ENCODE measurements around the gene PLSCR5.

PLSCR5 gene

GRCh38 chr3:146543461-146544001 lies 61.6 kb downstream of the PLSCR5 start:
- Histone ChIP-seq H3K27me3 (ENCODE audit: insufficient read depth, low read length) (no peaks in the 10 kb centered on the region), H3K9me3 (ENCODE audit: insufficient read depth, low read depth, low read length) (peaks cover 13% of the 10 kb centered on the region), H3K4me1 (ENCODE audit: insufficient read depth, low read length) (peaks cover 17% of the 10 kb centered on the region), H3K4me3 (ENCODE audit: low read length) (peak overlapping the region; percentile 58), H3K27ac (ENCODE audit: low read depth, low read length) (no peak overlapping the region), H3K36me3 (ENCODE audit: insufficient read depth, low read length) (peaks cover 17% of the 10 kb centered on the region), H3K9ac (ENCODE audit: low read depth, low read length) (peak overlapping the region; percentile 67; the same call in 1 of the 2 replicates)
- 8% methylated on average over 9 of the region's 10 CpGs for WGBS

- Histone ChIP-seq H3K4me1 (ENCODE audit: insufficient read depth, low read length) (peaks cover 17% of the 10 kb centered on the region), H3K27ac (ENCODE audit: low read depth, low read length) (no peak overlapping the region), H3K27me3 (ENCODE audit: insufficient read depth, low read length) (no peaks in the 10 kb centered on the region), H3K9me3 (ENCODE audit: insufficient read depth, low read depth, low read length) (peaks cover 13% of the 10 kb centered on the region), H3K36me3 (ENCODE audit: insufficient read depth, low read length) (peaks cover 19% of the 10 kb centered on the region), H3K4me3 (ENCODE audit: low read length) (peak overlapping the region; percentile 58), H3K9ac (ENCODE audit: low read depth, low read length) (0 out of 2 replicates have a peak overlapping the region, but pooled peaks have one; percentile 67)
- WGBS, result 45% methylated on average over 2 of the region's 2 CpGs
Measured at GRCh38 chr3:146542978-146543377, 62.2 kb downstream of the PLSCR5 start.

GRCh38 chr3:146542179-146542578 lies 63.0 kb downstream of the PLSCR5 start:
- Histone ChIP-seq H3K9me3 (ENCODE audit: insufficient read depth, low read depth, low read length) (peaks cover 13% of the 10 kb centered on the region), H3K9ac (ENCODE audit: low read depth, low read length) (no peak overlapping the region), H3K4me1 (ENCODE audit: insufficient read depth, low read length) (peaks cover 25% of the 10 kb centered on the region), H3K27ac (ENCODE audit: low read depth, low read length) (no peak overlapping the region), H3K27me3 (ENCODE audit: insufficient read depth, low read length) (no peaks in the 10 kb centered on the region), H3K36me3 (ENCODE audit: insufficient read depth, low read length) (peaks cover 27% of the 10 kb centered on the region), H3K4me3 (ENCODE audit: low read length) (peak overlapping the region; percentile 58; the same call in 1 of the 2 replicates)
- 87% methylated on average over 2 of the region's 2 CpGs for WGBS

- H3K27ac ChIP-seq (ENCODE audit: low read depth, low read length), result no peak overlapping the region
Measured at GRCh38 chr3:146540978-146541377, 64.2 kb downstream of the PLSCR5 start.

GRCh38 chr3:146540236-146540635 lies 64.9 kb downstream of the PLSCR5 start:
- H3K36me3 ChIP-seq (ENCODE audit: insufficient read depth, low read length), result peaks cover 27% of the 10 kb centered on the region
- H3K27me3 ChIP-seq (ENCODE audit: insufficient read depth, low read length), result no peaks in the 10 kb centered on the region
- WGBS, result 96% methylated on average over 1 of the region's 1 CpG
- peaks cover 44% of the 10 kb centered on the region for H3K4me1 ChIP-seq (ENCODE audit: insufficient read depth, low read length)
- H3K27ac ChIP-seq (ENCODE audit: low read depth, low read length), result no peak overlapping the region
- no peak overlapping the region for H3K4me3 ChIP-seq (ENCODE audit: low read length)
- H3K9ac ChIP-seq (ENCODE audit: low read depth, low read length), result no peak overlapping the region
- H3K9me3 ChIP-seq (ENCODE audit: insufficient read depth, low read depth, low read length), result peaks cover 13% of the 10 kb centered on the region

More at GRCh38 chr3:146540978-146541377, 64.2 kb downstream of the PLSCR5 start:
- Histone ChIP-seq H3K36me3 (ENCODE audit: insufficient read depth, low read length) (peaks cover 27% of the 10 kb centered on the region), H3K27me3 (ENCODE audit: insufficient read depth, low read length) (no peaks in the 10 kb centered on the region), H3K4me1 (ENCODE audit: insufficient read depth, low read length) (peaks cover 37% of the 10 kb centered on the region), H3K9me3 (ENCODE audit: insufficient read depth, low read depth, low read length) (peaks cover 13% of the 10 kb centered on the region), H3K4me3 (ENCODE audit: low read length) (no peak overlapping the region), H3K9ac (ENCODE audit: low read depth, low read length) (no peak overlapping the region)
- WGBS, result 100% methylated on average over 1 of the region's 1 CpG

GRCh38 chr3:146539315-146539714 lies 65.8 kb downstream of the PLSCR5 start:
- 92% methylated on average over 3 of the region's 3 CpGs for WGBS
- no peak overlapping the region for H3K27ac ChIP-seq (ENCODE audit: low read depth, low read length)
- H3K36me3 ChIP-seq (ENCODE audit: insufficient read depth, low read length), result peaks cover 27% of the 10 kb centered on the region
- H3K27me3 ChIP-seq (ENCODE audit: insufficient read depth, low read length), result no peaks in the 10 kb centered on the region
- H3K4me1 ChIP-seq (ENCODE audit: insufficient read depth, low read length), result peaks cover 44% of the 10 kb centered on the region
- peaks cover 13% of the 10 kb centered on the region for H3K9me3 ChIP-seq (ENCODE audit: insufficient read depth, low read depth, low read length)
- no peak overlapping the region for H3K9ac ChIP-seq (ENCODE audit: low read depth, low read length)
- no peak overlapping the region for H3K4me3 ChIP-seq (ENCODE audit: low read length)

- WGBS, result 96% methylated on average over 3 of the region's 3 CpGs
- Histone ChIP-seq H3K9me3 (ENCODE audit: insufficient read depth, low read depth, low read length) (peaks cover 13% of the 10 kb centered on the region), H3K4me3 (ENCODE audit: low read length) (no peak overlapping the region), H3K4me1 (ENCODE audit: insufficient read depth, low read length) (peaks cover 46% of the 10 kb centered on the region), H3K27ac (ENCODE audit: low read depth, low read length) (no peak overlapping the region), H3K27me3 (ENCODE audit: insufficient read depth, low read length) (no peaks in the 10 kb centered on the region), H3K36me3 (ENCODE audit: insufficient read depth, low read length) (peaks cover 35% of the 10 kb centered on the region), H3K9ac (ENCODE audit: low read depth, low read length) (no peak overlapping the region)
Measured at GRCh38 chr3:146537603-146538002, 67.5 kb downstream of the PLSCR5 start.

- H3K4me3 ChIP-seq (ENCODE audit: low read length), result no peak overlapping the region
- H3K4me1 ChIP-seq (ENCODE audit: insufficient read depth, low read length), result peaks cover 51% of the 10 kb centered on the region
- peaks cover 13% of the 10 kb centered on the region for H3K9me3 ChIP-seq (ENCODE audit: insufficient read depth, low read depth, low read length)
- peaks cover 43% of the 10 kb centered on the region for H3K36me3 ChIP-seq (ENCODE audit: insufficient read depth, low read length)
- H3K9ac ChIP-seq (ENCODE audit: low read depth, low read length), result 0 out of 2 replicates have a peak overlapping the region, but pooled peaks have one; percentile 7
- no peaks in the 10 kb centered on the region for H3K27me3 ChIP-seq (ENCODE audit: insufficient read depth, low read length)
- H3K27ac ChIP-seq (ENCODE audit: low read depth, low read length), result no peak overlapping the region; the same call in 1 of the 2 replicates
Measured at GRCh38 chr3:146536681-146537080, 68.5 kb downstream of the PLSCR5 start.

All from HUES64 (cell line).